Esophagus squamous epithelium (tissue), 4 donors: ENCODE results near the gene GALNTL6.

ENCODE experiments used
- CTCF ChIP-seq, 6 experiments: fragments of 450-650 bp in 4 of 6; fragments of 200-600 bp in 2 of 6; sonication (generic) in 2 of 6; IDR thresholded peaks; one replicate each; pipeline ENCODE4 v1.5.1; 2016 to 2019; ENCODE audit warnings: antibody characterized with exemption in 6 of 6, mild to moderate bottlenecking in 4 of 6, moderate library complexity in 4 of 6
- POLR2A ChIP-seq, 4 donors: fragments of 450-650 bp; IDR thresholded peaks; one replicate each; pipeline ENCODE4 v1.6.1; 2017; ENCODE audit warnings: antibody characterized with exemption in 4 of 4, mild to moderate bottlenecking in 4 of 4, moderate library complexity in 3 of 4

GRCh38 chr4:172919269-172919668 lies 1106.1 kb downstream of the GALNTL6 start:
- TF ChIP-seq CTCF (IDR thresholded peaks at IDR 0.05) (no peak), POLR2A (IDR thresholded peaks at IDR 0.05) (no peak)
